H1 (cell line): ENCODE results near the gene ZC3H6. TPM values are rescaled to one million over a fixed set of nuclear protein-coding genes. Genes with fewer than 3 reads are reported as not detected.

ENCODE experiments used
- CTCF ChIA-PET: fragments of 300-600 bp; sonication (Branson Sonifier 250); formaldehyde crosslinking; loops from one replicate; lab custom pipeline; 2021; ENCODE audit not compliant: partially characterized antibody; lab: Charles Lee
- POLR2A ChIA-PET: fragments of 300-600 bp; sonication (Branson Sonifier 250); formaldehyde crosslinking; loops from one replicate; lab custom pipeline; 2021; ENCODE audit warnings: inconsistent platforms; ENCODE audit not compliant: partially characterized antibody; lab: Charles Lee
- DNase-seq, 2 experiments: peaks; one replicate each; pipeline versions ENCODE4 v3.0.0 to v3.0.0-alpha.2; 2010 to 2022; ENCODE audit warnings: low spot score in 2 of 2, low read depth in 1 of 2, mixed read lengths in 1 of 2
- FAIRE-seq: peaks from 2 replicates; lab custom pipeline; 2011; peaks lifted over from hg19 to GRCh38; lab: Jason Lieb, UNC
- H2AFZ ChIP-seq: 2 replicates; pipeline ENCODE4 v1.8.1; 2012; ENCODE audit warnings: low read length, inconsistent platforms
- H2AK5ac ChIP-seq: 2 replicates; pipeline ENCODE4 v1.6.1; 2013; ENCODE audit warnings: low read depth, low read length
- H2BK120ac ChIP-seq: replicated peaks from 2 replicates; pipeline ENCODE3; 2013; ENCODE audit warnings: low read depth, low read length, inconsistent platforms
- H2BK12ac ChIP-seq: 2 replicates; pipeline ENCODE4 v1.6.1; 2013; ENCODE audit warnings: low read depth, low read length
- H2BK15ac ChIP-seq: 2 replicates; pipeline ENCODE4 v1.6.1; 2013; ENCODE audit warnings: low read length
- H2BK20ac ChIP-seq: 2 replicates; pipeline ENCODE4 v1.6.1; 2013; ENCODE audit warnings: low read length
- H2BK5ac ChIP-seq: 2 replicates; pipeline ENCODE4 v1.6.1; 2013; ENCODE audit warnings: low read depth, low read length
- H3K14ac ChIP-seq: 2 replicates; pipeline ENCODE4 v1.6.1; 2013; ENCODE audit warnings: inconsistent platforms; ENCODE audit not compliant: insufficient read length
- H3K18ac ChIP-seq: 2 replicates; pipeline ENCODE4 v1.6.1; 2013; ENCODE audit warnings: low read length; ENCODE audit errors: extremely low read depth
- H3K23ac ChIP-seq: 2 replicates; pipeline ENCODE4 v1.6.1; 2013; ENCODE audit warnings: inconsistent platforms; ENCODE audit not compliant: insufficient read length
- H3K23me2 ChIP-seq: 2 replicates; pipeline ENCODE4 v1.6.1; 2013; ENCODE audit warnings: low read depth, low read length
- H3K27ac ChIP-seq: 2 replicates; pipeline ENCODE4 v1.6.1; 2011; ENCODE audit warnings: low read depth, low read length, inconsistent platforms
- H3K27me3 ChIP-seq, 4 experiments: replicated peaks in 1 of 4; 1 replicate in 1 of 4; 2 replicates in 3 of 4; pipeline versions ENCODE4 v1.6.1 to v1.8.1; 2011 to 2013; ENCODE audit warnings: low read length in 3 of 4, mild to moderate bottlenecking in 3 of 4, inconsistent platforms in 2 of 4, mixed read lengths in 2 of 4, moderate library complexity in 1 of 4; ENCODE audit not compliant: control insufficient read depth in 3 of 4, insufficient read depth in 3 of 4; ENCODE audit errors: extremely low read depth in 1 of 4
- H3K36me3 ChIP-seq, 4 experiments: 2 replicates each; pipeline versions ENCODE4 v1.6.1 to v1.8.1; 2011 to 2013; ENCODE audit warnings: mild to moderate bottlenecking in 4 of 4, low read length in 3 of 4, moderate library complexity in 2 of 4, control low read depth in 1 of 4, inconsistent platforms in 1 of 4; ENCODE audit not compliant: insufficient read depth in 4 of 4, control insufficient read depth in 2 of 4
- H3K4ac ChIP-seq: replicated peaks from 2 replicates; pipeline ENCODE3; 2013; ENCODE audit warnings: low read length, low read depth, mixed read lengths, inconsistent platforms; ENCODE audit not compliant: insufficient read length
- H3K4me1 ChIP-seq, 4 experiments: replicated peaks in 1 of 4; 1 replicate in 1 of 4; 2 replicates in 3 of 4; pipeline versions ENCODE4 v1.6.1 to v1.8.1; 2011 to 2013; ENCODE audit warnings: low read length in 3 of 4, inconsistent platforms in 2 of 4, mixed read lengths in 1 of 4; ENCODE audit not compliant: insufficient read depth in 4 of 4, control insufficient read depth in 3 of 4
- H3K4me2 ChIP-seq, 2 experiments: 2 replicates each; pipeline versions ENCODE4 v1.6.1 to v1.8.1; 2011 to 2013; ENCODE audit warnings: low read depth in 2 of 2, low read length in 2 of 2, control low read depth in 1 of 2, inconsistent platforms in 1 of 2, mild to moderate bottlenecking in 1 of 2; ENCODE audit not compliant: insufficient read depth in 1 of 2
- H3K4me3 ChIP-seq, 4 experiments: fragments of 200-600, 300-600 bp in 1 of 4; sonication (generic), shearing (Covaris generic), sonication (Bioruptor Twin) in 1 of 4; 2 replicates each; pipeline versions ENCODE4 v1.5.1 to v1.8.1; 2011 to 2016; ENCODE audit warnings: low read length in 4 of 4, low read depth in 3 of 4, control low read depth in 2 of 4, inconsistent platforms in 2 of 4, mild to moderate bottlenecking in 2 of 4, mixed read lengths in 1 of 4, moderate library complexity in 1 of 4; ENCODE audit not compliant: insufficient read depth in 2 of 4; ENCODE audit errors: extremely low read depth in 1 of 4
- H3K56ac ChIP-seq: replicated peaks from 2 replicates; pipeline ENCODE3; 2013; ENCODE audit warnings: low read depth, mild to moderate bottlenecking, mixed read lengths, low read length, inconsistent platforms; ENCODE audit not compliant: insufficient read length
- H3K79me1 ChIP-seq: 2 replicates; pipeline ENCODE4 v1.6.1; 2013; ENCODE audit warnings: low read depth, low read length, control low read depth
- H3K79me2 ChIP-seq, 2 experiments: 2 replicates each; pipeline versions ENCODE4 v1.6.1 to v1.8.1; 2012 to 2013; ENCODE audit warnings: low read length in 2 of 2, mild to moderate bottlenecking in 2 of 2, inconsistent platforms in 1 of 2; ENCODE audit not compliant: insufficient read depth in 2 of 2, control insufficient read depth in 1 of 2
- H3K9ac ChIP-seq, 4 experiments: replicated peaks in 1 of 4; 1 replicate in 1 of 4; 2 replicates in 3 of 4; pipeline versions ENCODE4 v1.6.1 to v1.8.1; 2011 to 2013; ENCODE audit warnings: low read depth in 3 of 4, low read length in 3 of 4, control low read depth in 2 of 4, mild to moderate bottlenecking in 2 of 4, moderate library complexity in 2 of 4, inconsistent platforms in 1 of 4; ENCODE audit errors: extremely low read depth in 1 of 4
- H3K9me3 ChIP-seq, 2 experiments: 2 replicates each; pipeline versions ENCODE4 v1.6.1 to v1.8.1; 2012 to 2013; ENCODE audit warnings: mild to moderate bottlenecking in 2 of 2, moderate library complexity in 2 of 2, control low read depth in 1 of 2, inconsistent platforms in 1 of 2, low read depth in 1 of 2, low read length in 1 of 2, mixed read lengths in 1 of 2; ENCODE audit not compliant: insufficient read depth in 2 of 2
- H4K20me1 ChIP-seq, 2 experiments: replicated peaks in 1 of 2; 2 replicates each; pipeline versions ENCODE3 to v1.8.1; 2011 to 2013; ENCODE audit warnings: inconsistent platforms in 2 of 2, low read length in 2 of 2, mild to moderate bottlenecking in 1 of 2; ENCODE audit not compliant: insufficient read depth in 2 of 2, control insufficient read depth in 1 of 2
- H4K5ac ChIP-seq: 2 replicates; pipeline ENCODE4 v1.6.1; 2013; ENCODE audit warnings: low read length, low read depth, mixed read lengths, inconsistent platforms; ENCODE audit not compliant: insufficient read length
- H4K8ac ChIP-seq: 2 replicates; pipeline ENCODE4 v1.8.0; 2013; ENCODE audit warnings: mild to moderate bottlenecking, moderate library complexity, low read length, inconsistent platforms; ENCODE audit not compliant: insufficient read depth; ENCODE audit errors: extremely low read depth
- H4K91ac ChIP-seq: replicated peaks from 2 replicates; pipeline ENCODE3; 2013; ENCODE audit warnings: low read length, mixed read lengths, inconsistent platforms; ENCODE audit not compliant: insufficient read length
- BRCA1 ChIP-seq: IDR thresholded peaks from 2 replicates; pipeline ENCODE4 v1.6.1; 2012; ENCODE audit warnings: low read depth, low read length, improper control_type of control experiment
- CTBP2 ChIP-seq: IDR thresholded peaks from 2 replicates; pipeline ENCODE4 v1.7.0; 2011; ENCODE audit warnings: borderline replicate concordance, mild to moderate bottlenecking, moderate library complexity, mixed read lengths, low read length; ENCODE audit not compliant: insufficient read depth, insufficient read length
- KDM5A ChIP-seq: fragments of 200-600 bp; IDR thresholded peaks from 2 replicates; pipeline ENCODE4 v1.7.1; 2012; ENCODE audit warnings: mild to moderate bottlenecking, low read length, inconsistent platforms, mixed read lengths
- WGBS, 2 experiments: shearing (Covaris generic) in 1 of 2; methylation state at CpG; one replicate each; pipeline versions ENCODE4 v1.1.6 to v1.1.7; 2013 to 2015; ENCODE audit warnings: low lambda C conversion rate in 2 of 2, mixed read lengths in 2 of 2, inconsistent platforms in 1 of 2, low coverage in 1 of 2, missing lambda C conversion rate in 1 of 2; ENCODE audit not compliant: insufficient replicate concordance in 2 of 2, insufficient coverage in 1 of 2, insufficient read length in 1 of 2; ENCODE audit errors: extremely low coverage in 1 of 2, missing lambda C conversion rate in 1 of 2; 5-methylcytosine and 5-hydroxymethylcytosine counted together
- long read RNA-seq, 2 experiments: library from RNA in 1 of 2; library from capped mRNA in 1 of 2; stranded (forward); transcript quantifications; one replicate each; pipeline ENCODE4 v2.0.0, GENCODE V29; 2021; ENCODE audit warnings: inconsistent platforms in 1 of 2
- polyA minus RNA-seq, 3 experiments: library from RNA; depleted of rRNA, polyadenylated mRNA; stranded (reverse); fragments of >200 nt; gene quantifications; 1 replicate in 2 of 3; 2 replicates in 1 of 3; pipeline ENCODE4 v1.2.3, GENCODE V29; 2011
- polyA plus RNA-seq, 7 experiments: library from polyadenylated mRNA; depleted of rRNA in 3 of 7; stranded (reverse) in 5 of 7; unstranded in 2 of 7; fragments of >200 nt in 5 of 7; fragments of 200-250 nt in 2 of 7; gene quantifications; 1 replicate in 5 of 7; 2 replicates in 1 of 7; 4 replicates in 1 of 7; pipeline versions ENCODE4 v1.2.1 to v1.2.3, GENCODE V29; 2011 to 2013; ENCODE audit warnings: missing spikeins in 2 of 7, mixed read lengths in 2 of 7
- total RNA-seq: library from RNA; stranded (reverse); fragmentation: NEBNext Ultra II Directional; extraction: Animal tissue kit (Norgen Biotek cat#: 25700); gene quantifications from 2 replicates; pipeline ENCODE4 v1.2.1, GENCODE V29; 2021

ZC3H6 gene, protein sequence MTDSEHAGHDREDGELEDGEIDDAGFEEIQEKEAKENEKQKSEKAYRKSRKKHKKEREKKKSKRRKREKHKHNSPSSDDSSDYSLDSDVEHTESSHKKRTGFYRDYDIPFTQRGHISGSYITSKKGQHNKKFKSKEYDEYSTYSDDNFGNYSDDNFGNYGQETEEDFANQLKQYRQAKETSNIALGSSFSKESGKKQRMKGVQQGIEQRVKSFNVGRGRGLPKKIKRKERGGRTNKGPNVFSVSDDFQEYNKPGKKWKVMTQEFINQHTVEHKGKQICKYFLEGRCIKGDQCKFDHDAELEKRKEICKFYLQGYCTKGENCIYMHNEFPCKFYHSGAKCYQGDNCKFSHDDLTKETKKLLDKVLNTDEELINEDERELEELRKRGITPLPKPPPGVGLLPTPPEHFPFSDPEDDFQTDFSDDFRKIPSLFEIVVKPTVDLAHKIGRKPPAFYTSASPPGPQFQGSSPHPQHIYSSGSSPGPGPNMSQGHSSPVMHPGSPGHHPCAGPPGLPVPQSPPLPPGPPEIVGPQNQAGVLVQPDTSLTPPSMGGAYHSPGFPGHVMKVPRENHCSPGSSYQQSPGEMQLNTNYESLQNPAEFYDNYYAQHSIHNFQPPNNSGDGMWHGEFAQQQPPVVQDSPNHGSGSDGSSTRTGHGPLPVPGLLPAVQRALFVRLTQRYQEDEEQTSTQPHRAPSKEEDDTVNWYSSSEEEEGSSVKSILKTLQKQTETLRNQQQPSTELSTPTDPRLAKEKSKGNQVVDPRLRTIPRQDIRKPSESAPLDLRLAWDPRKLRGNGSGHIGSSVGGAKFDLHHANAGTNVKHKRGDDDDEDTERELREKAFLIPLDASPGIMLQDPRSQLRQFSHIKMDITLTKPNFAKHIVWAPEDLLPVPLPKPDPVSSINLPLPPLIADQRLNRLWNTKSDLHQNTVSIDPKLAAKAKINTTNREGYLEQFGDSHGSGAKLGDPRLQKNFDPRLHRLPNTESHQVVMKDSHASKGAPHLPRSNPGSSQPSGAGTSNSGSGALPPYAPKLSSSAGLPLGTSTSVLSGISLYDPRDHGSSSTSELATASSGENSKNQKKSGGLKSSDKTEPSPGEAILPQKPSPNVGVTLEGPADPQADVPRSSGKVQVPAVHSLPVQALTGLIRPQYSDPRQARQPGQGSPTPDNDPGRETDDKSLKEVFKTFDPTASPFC
- total RNA-seq (6.9 and 7.3 TPM in 2 replicates), polyA plus RNA-seq (2011; rRNA removed) (1.4 and 1.5 TPM in 2 replicates), polyA minus RNA-seq (2011; rRNA and poly(A)+ RNA removed) (4.9 and 6.0 TPM in 2 replicates)
- polyA plus RNA-seq (2011; cell fraction: cytosol; rRNA removed): 1.9 TPM
- 2.7 TPM for polyA plus RNA-seq (2011; cell fraction: nucleus; rRNA removed)
- 1.8 to 6.3 TPM (median 2.2 TPM) in 4 replicates for polyA plus RNA-seq (2012, experiment 1 of 2)
- polyA plus RNA-seq (2012, experiment 2 of 2): 0.30 TPM
- 7.0 TPM for polyA plus RNA-seq (2013, experiment 1 of 2)
- polyA plus RNA-seq (2013, experiment 2 of 2): 5.6 TPM
- polyA minus RNA-seq (2011; cell fraction: cytosol; rRNA and poly(A)+ RNA removed): 6.2 TPM
- polyA minus RNA-seq (2011; cell fraction: nucleus; rRNA and poly(A)+ RNA removed): 9.6 TPM
- long read RNA-seq, experiment 1, partial matches to known transcripts: 2 of 3 reads
- long read RNA-seq, experiment 1, other reads (novel, unspliced or antisense): 1 of 3 reads
- long read RNA-seq, experiment 2, partial matches to known transcripts: 0 of 1 reads
- long read RNA-seq, experiment 2, other reads (novel, unspliced or antisense): 1 of 1 reads

DNA sequence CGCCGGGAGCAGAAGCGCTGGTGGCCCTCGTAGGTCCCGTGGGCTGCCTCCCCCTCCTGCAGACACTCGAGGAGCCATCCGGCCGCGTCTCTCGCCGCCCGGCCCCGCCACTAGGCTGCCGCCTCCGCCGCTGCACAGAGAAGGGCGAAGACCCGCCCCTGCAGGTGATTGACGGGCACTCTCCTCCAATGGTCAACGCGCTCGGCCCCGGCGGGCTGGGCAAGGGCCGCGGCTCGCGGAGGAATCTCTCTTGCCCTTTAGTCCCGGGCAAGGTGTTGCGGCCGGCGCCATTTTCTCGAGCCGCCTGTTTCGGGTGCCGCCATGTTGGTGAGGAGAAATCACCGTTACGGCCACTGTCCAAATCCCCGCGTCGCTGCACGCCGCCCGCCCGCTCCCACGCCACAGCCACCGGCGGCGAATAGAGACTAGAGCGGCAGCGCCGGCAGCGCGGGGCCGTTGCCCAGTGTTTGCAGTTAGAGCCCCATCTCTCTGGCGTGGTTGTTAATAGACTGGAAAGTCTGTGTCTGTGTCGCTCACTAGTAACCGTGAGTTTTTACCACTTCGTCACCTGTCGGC lies at the start of gene ZC3H6:
Gene ZC3H6, plus strand, starts transcription at position 287 of the 576 bp plus-strand sequence. CDS start 398 bp downstream, outside the sequence.
- Histone ChIP-seq H4K20me1 (no peaks in the 10 kb centered on the region), H2AFZ (peak within 1 kb of the TSS; percentile 78), H4K91ac (peak within 1 kb of the TSS; percentile 100), H2BK12ac (0 out of 2 replicates have a peak within 1 kb of the TSS, but pooled peaks have one; percentile 17), H3K79me2 (peaks cover 0 to 3% of the 10 kb centered on the region in 2 experiments; a peak in 1 of 4 replicates), H3K9ac (peak within 1 kb of the TSS; percentile 93 to 100 (median 97)), H3K14ac (peak within 1 kb of the TSS; percentile 99), H3K4ac (peak within 1 kb of the TSS; percentile 96), H3K36me3 (no peaks in the 10 kb centered on the region), H4K5ac (peak within 1 kb of the TSS; percentile 99), H2AK5ac (peak within 1 kb of the TSS; percentile 93; the same call in 1 of the 2 replicates), H3K56ac (peak within 1 kb of the TSS; percentile 99), H3K27ac (peak within 1 kb of the TSS; percentile 100), H3K4me2 (peak within 1 kb of the TSS; percentile 55 to 81), H3K18ac (peak within 1 kb of the TSS; percentile 97), H3K23ac (no peak within 1 kb of the TSS), H2BK5ac (peak within 1 kb of the TSS; percentile 98), H3K4me1 (peaks cover 0 to 3% (median 0%) of the 10 kb centered on the region in 4 experiments; a peak in 1 of 7 replicates), H2BK20ac (no peak within 1 kb of the TSS), H3K4me3 (peak within 1 kb of the TSS; percentile 88 to 98 (median 91)), H3K23me2 (peaks cover 5% of the 10 kb centered on the region; the same call in 1 of the 2 replicates), H3K9me3 (no peaks in the 10 kb centered on the region), H3K27me3 (no peaks in the 10 kb centered on the region), H2BK15ac (no peak within 1 kb of the TSS), H3K79me1 (no peaks in the 10 kb centered on the region), H2BK120ac (peak within 1 kb of the TSS; percentile 54), H4K8ac (peak within 1 kb of the TSS; percentile 100)
- peak; percentile 92 to 100 for DNase-seq
- CTCF ChIA-PET: interaction anchor here (1.2 kb wide), 1 partner anchor 14 kb away, joined by 4 read pairs; no protein-coding TSS in a partner anchor
- POLR2A ChIA-PET: interaction anchor here (0.9 to 1.4 kb wide), 3 partner anchors 10 to 16 kb away, joined by 3 to 9 read pairs (median 6); no protein-coding TSS in a partner anchor
- WGBS, 2 experiments: 2% methylated on average over 57 of the region's 60 CpGs; no CpG with 5 or more reads in 1 of the 2 experiments
- no peak for FAIRE-seq
- TF ChIP-seq BRCA1 (no peak), CTBP2 (peak; percentile 46), KDM5A (no peak)
